CD4-positive, alpha-beta T cell treated with Interleukin-6 for 4 hours (primary cell): Measurements from ENCODE around the gene PRXL2A.
"Not testable (repeated sequence)": the region's sequence is repeated elsewhere in the genome, so short reads cannot be mapped to it uniquely, and the experiment has no call there.

Source experiments
- DNase-seq: peaks from one replicate; pipeline ENCODE4 v3.0.0-alpha.2; 2020; ENCODE audit warnings: mixed read lengths

The PRXL2A gene

DNA sequence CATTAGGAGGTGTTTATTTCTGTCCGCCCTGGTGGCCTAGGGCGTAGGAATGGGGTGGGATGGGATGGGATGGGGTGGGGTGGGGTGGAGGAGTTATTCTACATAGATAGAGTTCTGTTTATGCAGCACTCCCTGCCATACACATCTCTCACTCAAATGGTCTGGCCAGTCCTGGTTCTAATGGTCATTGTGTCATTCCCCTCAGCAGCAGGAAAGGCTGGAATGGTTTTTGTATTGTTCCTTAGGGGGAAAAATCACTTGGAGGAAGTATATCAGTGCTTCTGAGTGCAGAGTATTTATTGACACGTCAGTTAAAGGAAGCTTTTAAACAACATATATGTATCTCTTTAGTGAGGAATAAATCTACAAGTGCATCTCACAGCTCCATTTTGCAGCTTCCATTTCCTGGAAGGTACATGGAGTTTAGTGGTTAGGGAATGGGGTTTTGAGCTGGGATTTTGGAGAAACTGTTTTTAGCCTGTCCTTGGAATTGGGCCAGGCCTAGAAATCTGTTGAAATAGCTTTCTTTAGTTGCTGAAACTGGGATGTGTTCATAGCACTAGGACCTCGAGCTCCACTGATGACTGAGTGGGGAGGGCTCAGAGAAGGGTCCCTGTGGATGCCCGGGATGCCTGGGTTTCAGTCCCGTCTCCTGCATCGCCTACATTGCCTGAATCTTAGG, 54.1 kb downstream of the PRXL2A start:
- no peak for DNase-seq

DNA sequence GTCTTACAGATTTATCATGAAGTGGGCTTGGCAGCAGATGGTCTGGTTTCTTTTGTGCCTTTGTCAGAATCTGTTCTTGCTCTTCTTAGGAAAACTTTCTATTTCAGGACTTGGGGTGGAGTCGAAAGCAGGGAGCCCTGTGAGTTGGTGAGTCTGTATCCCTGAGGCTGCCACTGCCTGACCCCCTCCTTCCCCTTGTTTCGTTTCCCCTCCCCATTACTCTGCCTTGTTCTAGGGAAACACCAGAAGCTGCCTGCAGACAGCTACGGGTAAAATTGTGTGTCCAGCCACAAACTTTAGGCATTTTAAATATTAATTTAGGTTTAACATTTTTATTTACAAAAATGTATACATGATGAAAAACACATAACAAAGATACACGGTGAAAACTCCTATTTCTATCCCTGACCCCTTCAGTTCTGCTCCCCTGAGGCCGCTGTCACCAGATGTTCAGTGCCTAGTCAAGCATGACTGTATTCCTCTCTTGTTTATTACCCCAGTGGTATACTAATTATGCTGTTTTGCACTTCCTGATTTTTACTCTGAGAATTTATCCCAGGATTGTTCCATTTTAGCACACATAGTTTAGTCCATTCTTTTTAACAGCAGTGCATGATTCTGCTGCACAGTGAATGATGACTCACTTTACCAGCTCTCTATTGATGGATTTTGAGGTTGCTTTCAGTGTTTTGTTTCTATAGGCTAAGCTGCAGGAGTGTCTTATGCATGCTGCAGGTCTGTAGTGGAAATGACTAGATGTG, 54.8 kb downstream of the PRXL2A start:
- peak; percentile 39 for DNase-seq

DNA sequence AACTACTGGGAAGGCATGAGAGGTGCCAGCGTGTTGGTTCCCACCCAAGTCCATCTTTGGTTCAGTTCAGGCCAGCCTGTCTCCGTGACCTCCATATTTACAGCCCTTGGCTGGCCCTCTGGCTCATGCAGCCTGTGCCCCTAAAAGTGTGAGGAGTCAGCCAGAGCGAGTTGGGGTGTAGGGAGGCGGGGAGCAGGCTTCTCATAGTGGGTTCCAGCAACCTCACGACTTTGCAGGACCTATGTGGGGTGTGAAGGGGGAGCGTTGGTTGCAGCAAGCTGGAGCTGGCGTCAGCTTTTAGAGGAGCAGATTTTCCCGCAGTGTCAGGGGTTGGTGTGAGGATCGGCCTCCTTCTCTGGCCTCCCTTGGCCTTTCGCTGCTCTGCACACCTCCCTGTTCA, 55.5 kb downstream of the PRXL2A start:
- no peak for DNase-seq

DNA sequence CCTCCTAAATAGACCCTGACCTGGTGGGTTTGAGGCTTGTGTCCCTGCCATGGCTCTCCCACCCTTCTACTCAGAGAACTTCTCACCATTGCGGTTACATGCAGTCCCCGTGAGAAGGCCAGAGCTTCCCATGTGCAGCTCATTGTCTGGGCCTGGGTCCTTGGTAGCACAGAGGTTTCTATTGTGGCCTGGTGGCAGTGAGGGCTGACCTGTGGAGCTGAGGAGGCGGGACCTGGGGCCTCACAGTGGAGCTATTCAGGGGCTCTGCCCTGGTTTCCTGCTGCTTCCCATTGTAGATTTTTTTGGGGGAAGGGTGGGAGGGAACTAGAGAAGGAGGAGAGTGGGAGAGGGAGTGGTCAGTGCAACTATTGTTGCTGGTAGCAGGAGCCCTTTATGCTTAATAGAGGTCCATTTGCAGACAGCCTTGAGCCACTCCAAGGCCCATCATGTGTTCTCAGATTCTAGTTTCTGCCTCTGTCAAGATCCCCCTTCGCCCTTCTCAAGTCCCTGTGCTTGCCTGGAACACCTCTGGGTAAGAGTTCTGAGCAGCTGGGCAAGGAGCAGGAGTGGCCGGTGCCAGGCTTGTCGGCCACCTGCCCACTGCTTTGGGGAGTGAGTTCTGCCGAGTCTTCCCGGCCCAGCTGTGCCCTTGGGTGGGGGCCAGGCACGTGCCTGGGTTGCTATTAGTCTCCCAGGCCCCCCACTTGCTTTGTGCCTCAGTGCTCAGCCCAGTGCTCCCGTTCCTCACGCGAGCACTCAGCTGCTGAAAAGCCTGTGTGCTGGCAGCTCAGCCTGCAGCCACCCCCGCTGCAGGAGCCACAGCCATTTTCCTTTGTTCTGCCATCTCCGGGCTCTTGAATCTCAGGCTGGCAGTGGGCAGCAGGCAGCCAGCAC, 56.5 kb downstream of the PRXL2A start:
- DNase-seq, result peak; percentile 60

DNA sequence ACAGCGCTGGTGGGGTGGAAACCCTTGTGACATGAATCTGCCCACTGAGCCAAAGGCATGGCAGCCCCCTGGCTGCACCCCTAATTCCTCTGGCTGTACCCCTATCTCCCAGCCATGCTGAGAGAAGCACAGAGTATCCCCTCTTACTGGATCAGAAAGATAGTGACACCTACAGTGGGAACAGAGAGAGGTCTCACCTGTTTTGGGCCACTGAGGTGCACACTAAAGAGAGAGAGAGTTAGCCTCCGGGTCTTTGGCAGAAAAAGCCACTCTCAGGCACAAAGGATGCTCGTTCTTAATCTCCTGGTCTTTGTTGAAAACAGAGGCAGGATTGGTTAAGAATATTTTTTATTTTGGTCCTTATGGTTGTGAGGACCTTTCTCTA, 57.1 kb downstream of the PRXL2A start:
- no peak for DNase-seq

DNA sequence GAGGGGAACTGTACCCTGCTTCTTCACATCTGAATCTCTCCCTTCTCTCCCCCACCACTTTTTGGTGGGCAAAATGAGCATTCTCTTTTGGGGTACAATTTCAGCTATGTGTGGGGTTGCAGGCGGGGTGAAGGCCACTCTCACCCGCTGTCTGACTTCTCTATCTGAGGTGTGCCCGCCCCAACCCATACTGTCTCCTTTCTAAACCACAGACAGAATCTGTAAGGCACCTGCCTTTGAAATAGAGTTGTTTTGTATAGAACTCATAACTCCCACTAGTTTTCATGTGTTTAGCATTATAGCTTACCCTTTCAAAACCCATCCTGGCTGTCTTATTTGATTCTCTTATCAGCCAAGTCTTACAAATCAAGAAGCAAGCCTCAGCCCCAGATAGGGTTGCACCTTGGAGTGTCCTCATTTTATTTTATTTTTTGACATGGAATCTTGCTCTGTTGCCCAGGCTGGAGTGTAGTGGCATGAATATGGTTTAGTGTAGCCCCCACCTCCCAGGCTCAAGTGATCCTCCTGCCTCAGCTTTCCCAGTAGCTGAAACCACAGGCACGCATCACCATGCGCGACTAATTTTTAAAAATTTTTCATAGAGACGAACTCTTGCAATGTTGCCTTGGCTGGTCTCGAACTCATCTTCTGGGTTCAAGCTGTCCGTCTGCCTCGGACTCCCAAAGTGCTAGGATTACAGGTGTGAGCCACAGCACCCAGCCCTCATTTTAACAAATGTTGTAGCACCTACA, 57.7 kb downstream of the PRXL2A start:
- peak; percentile 78 for DNase-seq

DNA sequence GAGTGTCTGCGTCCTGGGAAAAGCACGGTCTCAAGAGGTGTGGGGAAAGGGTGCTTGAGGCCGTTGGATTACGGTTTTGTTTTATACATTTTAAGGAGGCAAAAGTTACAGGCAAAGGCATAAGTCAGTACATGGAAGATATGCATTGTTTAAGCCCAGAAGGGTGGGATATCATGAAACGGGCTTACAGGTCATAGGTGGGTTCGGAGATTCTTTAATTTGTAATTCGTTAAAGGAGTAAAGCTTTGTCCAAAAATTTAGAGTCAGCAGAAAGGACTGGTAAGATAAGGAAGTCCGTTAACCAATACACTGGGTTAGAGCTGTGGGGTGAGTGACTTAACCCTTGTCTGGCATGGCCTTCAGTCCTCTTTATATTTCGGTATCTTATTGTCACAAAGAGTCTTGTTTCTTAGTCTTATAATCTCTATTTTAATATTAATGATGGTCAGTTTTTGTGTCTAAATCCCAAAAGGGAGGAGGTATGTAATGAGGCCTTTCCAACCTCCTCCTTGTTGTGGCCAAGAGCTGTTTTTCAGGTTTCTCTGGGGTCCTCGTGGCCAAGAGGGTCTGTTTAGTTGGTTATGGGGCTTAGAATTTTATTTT, 58.5 kb downstream of the PRXL2A start:
- DNase-seq, result no peak

DNA sequence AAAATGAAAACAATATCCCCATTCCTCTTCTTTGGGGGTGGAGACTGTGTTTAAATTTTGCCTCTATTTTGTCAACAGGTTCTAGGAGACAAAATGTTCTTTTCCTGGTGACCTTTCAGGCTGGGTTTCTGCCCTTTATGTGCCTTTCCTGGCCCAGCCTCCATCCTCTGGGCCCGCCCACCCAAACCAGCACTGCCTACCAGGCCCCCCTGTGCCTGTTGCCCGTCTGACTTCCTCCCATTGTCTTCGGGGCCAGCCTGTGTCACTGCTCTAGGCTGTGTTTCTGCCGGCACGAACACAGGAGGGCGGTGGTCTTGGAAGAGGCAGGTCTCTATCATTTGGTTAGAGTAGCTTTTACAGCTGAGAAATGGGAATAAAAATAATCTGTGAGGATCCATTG, 59.7 kb downstream of the PRXL2A start:
- peak; percentile 90 for DNase-seq

DNA sequence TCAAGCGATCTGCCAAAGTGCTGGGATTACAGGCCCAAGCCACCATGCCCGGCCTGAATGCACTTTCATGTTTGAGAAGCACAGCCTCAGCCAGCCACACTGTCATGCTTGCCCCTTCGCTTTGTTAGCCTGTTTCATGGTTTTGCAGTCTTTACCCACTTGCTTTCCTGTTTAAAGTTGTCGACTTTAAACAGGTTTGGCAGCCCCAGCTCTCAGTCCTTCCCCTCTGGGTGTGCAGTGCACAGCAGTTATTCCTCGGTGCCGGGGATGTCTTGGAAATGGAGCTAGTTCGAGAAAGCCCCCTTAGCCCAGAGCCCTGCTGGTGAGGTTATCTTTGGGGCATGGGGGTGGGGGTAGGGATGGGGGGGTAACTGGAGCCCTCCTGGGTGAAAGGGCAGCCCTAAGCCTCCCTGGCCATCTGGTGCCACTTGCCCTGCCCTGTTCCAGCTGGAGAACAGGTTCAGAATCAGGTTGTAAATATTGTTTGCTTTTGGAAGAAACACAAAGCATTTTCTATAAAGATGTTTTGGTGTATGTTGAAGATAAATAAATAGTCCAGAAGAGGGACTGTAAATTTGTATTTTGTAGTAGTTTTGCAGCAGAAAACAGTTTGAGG, 60.6 kb downstream of the PRXL2A start:
- DNase-seq, result peak; percentile 58

DNA sequence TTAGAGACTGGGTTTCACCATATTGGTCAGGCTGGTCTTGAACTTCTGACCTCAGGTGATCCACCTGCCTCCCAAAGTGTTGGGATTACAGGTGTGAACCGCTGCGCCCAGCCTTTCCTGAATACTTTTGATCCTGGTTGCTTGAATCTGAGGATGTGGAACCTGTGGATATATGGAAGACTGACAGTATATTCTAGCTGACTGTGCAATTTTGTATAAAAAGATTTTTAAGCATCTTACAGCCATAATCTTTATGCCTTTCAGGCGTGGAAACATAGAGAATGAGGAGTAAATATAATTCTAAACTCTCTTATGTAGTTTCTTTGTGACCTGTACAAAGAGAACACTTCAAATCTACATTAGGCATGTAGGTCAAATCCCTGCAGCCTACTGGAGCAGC, 61.9 kb downstream of the PRXL2A start:
- DNase-seq, result no peak

DNA sequence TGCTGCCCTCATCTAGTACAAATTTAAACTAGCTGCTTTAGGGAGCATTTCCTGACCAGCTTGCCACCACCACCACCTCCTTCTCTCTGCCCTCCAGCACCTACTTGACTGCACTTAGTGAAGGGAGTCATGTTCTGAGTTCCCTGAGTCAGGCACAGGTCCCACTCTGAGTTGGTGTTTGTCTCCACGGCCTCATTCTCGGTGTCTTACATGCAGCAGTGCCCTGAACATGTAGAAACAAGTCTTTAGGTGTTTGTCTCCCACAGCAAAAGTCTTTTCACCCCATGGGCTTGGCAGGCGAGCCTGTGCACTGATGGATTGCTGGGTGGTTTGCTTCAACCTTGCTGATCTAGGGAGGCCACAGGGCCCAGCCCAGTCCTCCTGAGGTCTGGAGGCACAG, 62.6 kb downstream of the PRXL2A start:
- DNase-seq, result peak; percentile 47

DNA sequence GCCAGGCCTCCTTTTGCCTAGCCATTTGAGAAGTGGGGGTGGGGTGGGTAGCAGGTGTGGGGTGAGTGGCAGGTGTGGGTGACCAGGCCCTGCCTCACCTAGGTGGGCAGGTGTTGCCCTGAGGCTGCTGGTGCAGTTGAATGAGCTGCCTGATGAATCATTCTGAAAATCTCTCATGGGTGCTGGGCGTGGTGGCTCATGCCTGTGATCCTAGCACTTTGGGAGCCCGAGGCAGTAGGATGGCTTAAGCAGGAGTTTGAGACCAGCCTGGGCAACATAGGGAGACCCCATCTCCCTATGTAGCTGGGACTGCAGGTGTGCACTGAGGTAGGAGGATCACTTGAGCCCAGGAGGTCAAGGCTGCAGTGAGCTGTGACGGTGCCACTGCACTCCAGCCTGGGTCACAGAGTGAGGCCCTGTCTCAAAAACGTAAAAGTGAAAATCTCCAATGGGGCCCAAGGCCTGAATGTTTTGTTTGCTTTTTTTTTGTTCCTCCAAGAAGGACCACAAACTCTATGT, 63.4 kb downstream of the PRXL2A start:
- peak; percentile 57 for DNase-seq

DNA sequence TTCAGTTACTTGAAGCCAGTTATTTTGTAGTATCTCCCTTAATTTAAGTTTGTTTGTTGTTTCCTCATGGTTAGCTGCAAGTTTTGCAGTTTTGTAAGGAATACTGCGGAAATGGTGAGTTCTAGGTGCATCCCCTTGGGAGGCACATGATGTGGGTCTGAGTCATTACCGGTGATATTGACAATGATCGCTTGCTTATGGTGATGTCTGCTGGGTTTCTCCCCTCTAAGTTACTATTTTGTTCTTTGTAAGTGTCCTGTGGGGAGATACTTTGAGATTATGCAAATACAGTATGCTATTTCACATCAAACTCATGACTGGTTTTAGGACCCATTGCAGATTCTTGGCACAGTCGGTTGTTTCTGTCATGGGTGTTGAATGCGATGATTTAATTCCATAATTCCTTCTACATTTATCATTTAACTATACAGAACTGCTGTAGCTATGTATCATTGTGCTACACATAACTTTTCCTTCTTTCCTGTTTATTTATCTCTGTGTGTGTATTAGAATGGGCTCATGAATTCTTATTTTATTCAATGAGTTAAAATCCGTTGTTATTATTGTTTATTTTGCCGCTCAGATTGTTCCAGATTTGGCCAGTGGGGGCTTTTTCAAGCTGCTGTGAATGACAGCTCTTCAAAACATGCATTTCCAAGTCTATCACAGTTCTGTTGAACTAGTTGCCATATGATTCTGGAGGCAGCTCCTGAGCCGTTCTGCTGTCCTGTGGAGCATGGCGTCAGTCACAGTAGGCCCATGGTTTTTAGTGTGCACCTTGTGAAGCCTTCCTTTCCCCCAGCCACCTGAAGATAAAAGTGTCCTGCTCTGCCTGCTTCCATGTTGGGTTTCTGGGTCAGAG, 64.1 kb downstream of the PRXL2A start:
- DNase-seq, result peak; percentile 45

DNA sequence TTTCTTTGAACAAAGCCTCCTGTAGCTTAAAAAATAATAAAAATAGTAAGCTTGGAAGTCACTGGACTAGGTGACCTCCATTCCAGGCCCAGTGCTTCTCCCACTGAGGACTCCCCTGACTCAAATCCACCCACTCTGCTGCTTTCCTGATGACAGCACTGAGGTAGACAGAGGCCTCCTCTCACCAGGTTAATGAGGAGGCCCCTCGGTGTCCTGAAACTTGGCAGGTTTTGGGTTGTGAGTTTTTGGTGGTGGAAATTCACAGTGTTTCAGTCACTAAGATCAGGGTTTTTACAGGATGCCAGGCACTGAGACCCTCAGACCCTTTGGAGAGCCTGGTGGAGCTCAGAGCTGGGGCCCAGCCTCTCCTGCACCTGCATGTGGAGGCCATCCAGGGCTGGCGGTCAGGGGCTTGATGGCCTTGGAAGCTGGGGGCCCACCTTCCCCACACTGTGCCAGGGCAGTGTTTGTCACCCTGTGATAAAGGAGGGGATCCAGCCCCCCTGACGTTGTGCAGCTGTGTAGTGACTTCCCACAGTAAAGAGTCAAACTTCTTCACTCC, 64.8 kb downstream of the PRXL2A start:
- DNase-seq, result no peak

DNA sequence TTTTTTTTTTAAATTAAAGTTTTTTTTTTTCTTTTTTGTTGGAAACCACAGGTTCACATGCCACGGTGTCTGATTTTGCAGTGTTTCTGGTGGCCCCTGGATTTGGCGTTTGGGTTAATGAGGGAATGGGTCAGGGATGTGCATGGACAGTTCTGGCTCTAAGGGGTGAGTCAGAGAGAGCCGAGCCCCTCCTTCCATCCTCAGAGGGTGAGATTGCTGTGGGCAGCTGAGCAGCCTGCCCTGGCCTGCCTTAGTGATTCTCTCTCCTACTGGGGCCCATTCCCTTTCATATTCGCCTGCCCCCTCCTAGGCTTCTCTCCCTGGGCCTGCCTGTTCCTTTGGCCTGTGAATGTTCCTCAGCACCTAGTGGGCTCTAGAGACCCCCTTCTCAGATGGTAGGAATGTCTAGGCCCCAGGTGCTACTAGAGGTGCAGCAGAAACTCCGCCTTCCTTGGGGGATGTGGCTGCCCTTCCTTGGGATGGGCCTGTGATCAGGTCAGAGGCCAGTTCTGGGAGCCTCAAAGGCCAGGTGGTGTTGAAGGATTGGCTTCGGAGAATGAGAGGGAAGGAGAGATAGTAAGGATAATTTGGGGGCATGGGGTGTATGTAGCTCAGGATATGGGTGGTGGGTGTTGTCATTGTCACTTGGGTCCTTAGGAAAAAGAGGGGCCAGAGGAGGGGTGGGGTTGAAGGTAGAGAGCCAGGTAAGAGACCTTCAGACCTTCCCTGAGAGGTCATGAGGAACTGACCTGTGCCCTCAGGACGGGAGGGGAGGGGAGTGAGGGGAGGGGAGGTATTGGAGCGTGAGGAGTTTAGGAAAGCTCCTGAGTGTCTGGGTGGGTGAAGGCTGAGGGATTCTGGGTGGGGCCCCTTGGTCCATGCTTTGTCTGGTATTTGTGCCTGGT, 65.6 kb downstream of the PRXL2A start:
- no peak for DNase-seq

DNA sequence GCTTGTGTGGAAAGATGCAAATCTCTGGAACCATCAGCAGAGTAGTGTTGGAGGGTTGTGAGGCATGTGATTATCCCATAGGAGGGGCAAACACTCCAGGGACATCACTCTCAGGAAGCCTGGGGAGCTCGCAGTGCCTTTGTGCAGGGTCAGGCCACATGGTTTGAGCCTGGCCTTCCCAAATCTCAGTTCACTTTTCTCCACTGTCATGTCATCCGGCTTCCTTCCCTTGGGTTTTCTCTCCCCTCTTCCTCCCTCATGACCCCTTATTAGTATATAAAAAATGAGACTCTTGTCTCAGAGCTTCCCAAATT, 66.2 kb downstream of the PRXL2A start:
- no peak for DNase-seq

DNA sequence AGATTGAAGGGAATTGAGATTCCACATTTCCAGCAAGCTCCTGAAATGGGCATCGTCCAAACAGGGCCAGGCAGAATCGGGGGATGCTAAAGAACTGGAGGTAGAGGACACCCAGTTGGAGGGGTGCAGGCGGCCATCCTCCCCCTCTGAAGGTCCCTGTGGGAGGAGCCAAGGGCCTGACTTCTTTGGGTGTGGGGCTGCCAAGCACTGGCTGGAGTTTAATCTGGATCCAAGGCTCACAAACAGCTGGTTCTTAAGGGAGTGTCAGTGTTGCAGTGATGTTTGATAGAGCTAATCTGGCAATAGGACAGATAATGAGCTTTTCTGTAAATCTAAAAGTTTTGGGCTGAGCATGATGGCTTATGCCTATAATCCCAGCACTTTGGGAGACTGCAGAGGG, 66.6 kb downstream of the PRXL2A start:
- DNase-seq, result no peak

DNA sequence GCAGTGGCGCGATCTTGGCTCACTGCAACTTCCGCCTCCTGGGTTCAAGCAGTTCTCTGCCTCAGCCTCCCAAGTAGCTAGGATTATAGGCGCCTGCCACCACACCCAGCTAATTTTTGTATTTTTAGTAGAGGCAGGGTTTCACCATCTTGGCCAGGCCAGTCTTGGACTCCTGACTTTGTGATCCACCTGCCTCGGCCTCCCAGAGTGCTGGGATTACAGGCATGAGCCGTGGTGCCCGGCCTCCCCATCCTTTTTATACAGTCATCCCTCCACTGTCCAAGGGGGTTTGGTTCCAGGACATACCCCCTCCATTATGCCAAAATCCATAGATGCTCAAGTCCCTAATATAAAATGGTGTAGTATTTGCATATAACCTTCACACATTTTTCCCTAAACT, 67.3 kb downstream of the PRXL2A start:
- not testable (repeated sequence) for DNase-seq

DNA sequence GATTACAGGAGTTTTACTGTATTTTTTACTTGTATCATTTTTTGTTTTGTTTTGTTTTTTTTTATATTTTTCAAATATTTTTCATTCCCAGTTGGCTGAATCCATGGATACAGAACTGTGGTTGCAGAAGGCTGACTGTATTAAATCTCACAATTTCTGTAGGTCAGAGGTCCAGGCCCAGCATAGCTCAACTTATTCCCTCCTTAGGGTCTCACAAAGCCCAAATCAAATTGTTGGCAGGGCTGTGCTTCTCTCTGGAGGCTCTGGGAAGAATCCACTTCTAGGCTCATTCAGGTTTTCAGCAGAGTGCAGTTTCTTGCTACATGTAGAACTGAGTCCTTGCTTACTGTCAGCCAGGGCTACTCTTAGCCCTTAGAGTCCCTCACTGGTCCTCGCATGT, 68.3 kb downstream of the PRXL2A start:
- no peak for DNase-seq
